Neuronal stem cell (in vitro differentiated cells): ENCODE data around the gene MEGF6.

Source experiments
- DNase-seq: peaks from one replicate; pipeline ENCODE4 v3.0.0-alpha.2; 2013; ENCODE audit warnings: low spot score
- H2AFZ ChIP-seq: one replicate; pipeline ENCODE4 v1.6.1; 2013; ENCODE audit warnings: mild to moderate bottlenecking, low read length, inconsistent platforms
- H2AK5ac ChIP-seq: 2 replicates; pipeline ENCODE4 v1.6.1; 2013; ENCODE audit warnings: low read depth, mild to moderate bottlenecking, inconsistent platforms, low read length, moderate library complexity, mixed read lengths
- H2BK120ac ChIP-seq: 2 replicates; pipeline ENCODE4 v1.6.1; 2013; ENCODE audit warnings: low read depth, mild to moderate bottlenecking, inconsistent platforms, low read length, moderate library complexity, mixed read lengths
- H2BK12ac ChIP-seq: one replicate; pipeline ENCODE4 v1.6.1; 2013; ENCODE audit warnings: low read length, inconsistent platforms
- H2BK15ac ChIP-seq: 2 replicates; pipeline ENCODE4 v1.6.1; 2013; ENCODE audit warnings: mild to moderate bottlenecking, low read length, inconsistent platforms, mixed read lengths
- H2BK5ac ChIP-seq: one replicate; pipeline ENCODE4 v1.6.1; 2013; ENCODE audit warnings: inconsistent platforms, mild to moderate bottlenecking, low read length, moderate library complexity
- H3K14ac ChIP-seq: one replicate; pipeline ENCODE4 v1.6.1; 2013; ENCODE audit warnings: low read length, inconsistent platforms
- H3K18ac ChIP-seq: 2 replicates; pipeline ENCODE4 v1.6.1; 2013; ENCODE audit warnings: low read length, inconsistent platforms
- H3K23ac ChIP-seq: 2 replicates; pipeline ENCODE4 v1.6.1; 2013; ENCODE audit warnings: low read depth, mild to moderate bottlenecking, mixed read lengths, low read length, inconsistent platforms; ENCODE audit not compliant: poor library complexity
- H3K27ac ChIP-seq: replicated peaks from 3 replicates; pipeline ENCODE4 v1.5.1; 2013; ENCODE audit warnings: low read length, inconsistent platforms
- H3K27me3 ChIP-seq, 3 experiments: 2 replicates each; pipeline ENCODE4 v1.6.1; 2013; ENCODE audit warnings: low read length in 3 of 3, mild to moderate bottlenecking in 2 of 3, inconsistent platforms in 1 of 3, low read depth in 1 of 3, mixed read lengths in 1 of 3, moderate library complexity in 1 of 3; ENCODE audit not compliant: control insufficient read depth in 3 of 3, insufficient read depth in 3 of 3
- H3K36me3 ChIP-seq, 2 donors: replicated peaks in 1 of 2; 2 replicates each; pipeline ENCODE4 v1.6.1; 2013; ENCODE audit warnings: low read length in 2 of 2; ENCODE audit not compliant: control insufficient read depth in 2 of 2, insufficient read depth in 2 of 2
- H3K4ac ChIP-seq: 2 replicates; pipeline ENCODE4 v1.6.1; 2013; ENCODE audit warnings: inconsistent platforms, mild to moderate bottlenecking, low read length, moderate library complexity
- H3K4me1 ChIP-seq, 2 donors: 1 replicate in 1 of 2; 2 replicates in 1 of 2; pipeline ENCODE4 v1.6.1; 2013; ENCODE audit warnings: low read length in 2 of 2, low read depth in 1 of 2; ENCODE audit not compliant: control insufficient read depth in 2 of 2, insufficient read depth in 1 of 2
- H3K4me2 ChIP-seq: one replicate; pipeline ENCODE4 v1.6.1; 2013; ENCODE audit warnings: mild to moderate bottlenecking, low read length, inconsistent platforms; ENCODE audit not compliant: insufficient read depth, poor library complexity, severe bottlenecking
- H3K4me3 ChIP-seq, 2 donors: 2 replicates each; pipeline ENCODE4 v1.5.1; 2013; ENCODE audit warnings: low read length in 2 of 2, mild to moderate bottlenecking in 2 of 2, inconsistent platforms in 1 of 2, moderate library complexity in 1 of 2
- H3K79me1 ChIP-seq: one replicate; pipeline ENCODE4 v1.6.1; 2013; ENCODE audit warnings: low read depth, mild to moderate bottlenecking, inconsistent platforms, low read length, moderate library complexity
- H3K9ac ChIP-seq: one replicate; pipeline ENCODE4 v1.6.1; 2013; ENCODE audit warnings: mild to moderate bottlenecking, low read depth, low read length, inconsistent platforms; ENCODE audit not compliant: poor library complexity
- H3K9me3 ChIP-seq, 2 donors: replicated peaks in 1 of 2; 2 replicates each; pipeline versions ENCODE3 to v1.6.1; 2013; ENCODE audit warnings: low read length in 2 of 2, mild to moderate bottlenecking in 2 of 2, inconsistent platforms in 1 of 2, low read depth in 1 of 2, mixed read lengths in 1 of 2, moderate library complexity in 1 of 2; ENCODE audit not compliant: control insufficient read depth in 2 of 2, insufficient read depth in 1 of 2
- H4K8ac ChIP-seq: one replicate; pipeline ENCODE4 v1.6.1; 2013; ENCODE audit warnings: low read depth, mild to moderate bottlenecking, inconsistent platforms, low read length, moderate library complexity
- H4K91ac ChIP-seq: one replicate; pipeline ENCODE4 v1.6.1; 2013; ENCODE audit warnings: low read length, low read depth, mild to moderate bottlenecking, inconsistent platforms; ENCODE audit not compliant: poor library complexity
- WGBS, 2 donors: extraction: QIAGEN DNeasy Blood & Tissue Kit; methylation state at CpG; one replicate each; pipeline ENCODE4 v1.1.7; 2013; ENCODE audit warnings: missing lambda C conversion rate in 2 of 2, mixed read lengths in 1 of 2; ENCODE audit not compliant: insufficient read length in 2 of 2, insufficient replicate concordance in 1 of 2; ENCODE audit errors: extremely low coverage in 2 of 2; 5-methylcytosine and 5-hydroxymethylcytosine counted together

The MEGF6 gene

GRCh38 chr1:3444298-3444697 lies 167.0 kb downstream of the MEGF6 start:
- Histone ChIP-seq H2BK5ac (no peak overlapping the region), H3K14ac (no peak overlapping the region), H3K9ac (no peak overlapping the region), H4K91ac (no peak overlapping the region), H2BK15ac (no peak overlapping the region), H2AK5ac (no peak overlapping the region), H3K4me3 (no peak overlapping the region), H3K36me3 (no peaks in the 10 kb centered on the region), H3K18ac (no peak overlapping the region), H3K4me2 (no peak overlapping the region), H3K23ac (no peak overlapping the region), H3K27ac (no peak overlapping the region), H3K27me3 (peaks cover 0 to 43% (median 0%) of the 10 kb centered on the region in 3 experiments), H3K9me3 (peaks cover 0 to 3% of the 10 kb centered on the region in 2 donors), H3K4ac (no peak overlapping the region), H3K79me1 (no peaks in the 10 kb centered on the region), H2BK120ac (no peak overlapping the region), H4K8ac (no peak overlapping the region), H2BK12ac (no peak overlapping the region), H2AFZ (no peak overlapping the region), H3K4me1 (peaks cover 0 to 22% of the 10 kb centered on the region in 2 donors)
- WGBS, 2 donors, result no CpG with 5 or more reads among the region's 18 CpGs
- DNase-seq, result no peak

GRCh38 chr1:3443807-3444206 lies 167.5 kb downstream of the MEGF6 start:
- Histone ChIP-seq H3K18ac (no peak overlapping the region), H2BK120ac (no peak overlapping the region), H2BK12ac (no peak overlapping the region), H3K23ac (no peak overlapping the region), H3K4me2 (no peak overlapping the region), H2AFZ (no peak overlapping the region), H2BK15ac (no peak overlapping the region), H4K8ac (no peak overlapping the region), H3K4me1 (peaks cover 0 to 25% of the 10 kb centered on the region in 2 donors), H3K27me3 (peaks cover 0 to 44% (median 0%) of the 10 kb centered on the region in 3 experiments), H3K36me3 (no peaks in the 10 kb centered on the region), H2BK5ac (no peak overlapping the region), H3K79me1 (no peaks in the 10 kb centered on the region), H3K14ac (no peak overlapping the region), H3K4me3 (no peak overlapping the region), H3K9ac (no peak overlapping the region), H4K91ac (no peak overlapping the region), H3K9me3 (peaks cover 0 to 3% of the 10 kb centered on the region in 2 donors), H3K4ac (no peak overlapping the region), H2AK5ac (no peak overlapping the region), H3K27ac (no peak overlapping the region)
- WGBS, 2 donors, result no CpG with 5 or more reads among the region's 7 CpGs
- DNase-seq, result no peak

- Histone ChIP-seq H2AK5ac (peak overlapping the region; percentile 90), H3K18ac (peak overlapping the region; percentile 60), H3K9ac (no peak overlapping the region), H2BK120ac (peak overlapping the region; percentile 26), H3K79me1 (no peaks in the 10 kb centered on the region), H3K27ac (no peak overlapping the region), H3K9me3 (peaks cover 0 to 3% of the 10 kb centered on the region in 2 donors), H4K8ac (no peak overlapping the region), H3K23ac (no peak overlapping the region), H2BK15ac (peak overlapping the region; percentile 88), H3K36me3 (no peaks in the 10 kb centered on the region), H3K27me3 (peaks cover 0 to 43% (median 0%) of the 10 kb centered on the region in 3 experiments), H2BK5ac (peak overlapping the region; percentile 70), H3K14ac (peak overlapping the region; percentile 72), H4K91ac (no peak overlapping the region), H3K4me3 (no peak overlapping the region), H3K4me1 (peaks cover 0 to 25% of the 10 kb centered on the region in 2 donors), H3K4ac (no peak overlapping the region), H2AFZ (no peak overlapping the region), H3K4me2 (no peak overlapping the region), H2BK12ac (no peak overlapping the region)
- no CpG with 5 or more reads among the region's 12 CpGs for WGBS, 2 donors
- DNase-seq, result no peak
Observed at GRCh38 chr1:3442901-3443300, 168.4 kb downstream of the MEGF6 start.

GRCh38 chr1:3442331-3442730 lies 169.0 kb downstream of the MEGF6 start:
- H2BK120ac ChIP-seq, result peak overlapping the region; percentile 73
- no peak overlapping the region for H4K91ac ChIP-seq
- H3K14ac ChIP-seq, result no peak overlapping the region
- WGBS, 2 donors, result no CpG with 5 or more reads among the region's 13 CpGs
- H2BK12ac ChIP-seq, result no peak overlapping the region
- peak overlapping the region; percentile 90 for H3K18ac ChIP-seq
- no peaks in the 10 kb centered on the region for H3K79me1 ChIP-seq
- DNase-seq, result no peak
- peaks cover 2 to 4% of the 10 kb centered on the region in 2 donors for H3K9me3 ChIP-seq
- peak overlapping the region; percentile 39 for H3K23ac ChIP-seq
- peak overlapping the region; percentile 70 for H2BK5ac ChIP-seq
- H3K36me3 ChIP-seq, result no peaks in the 10 kb centered on the region
- H4K8ac ChIP-seq, result no peak overlapping the region
- H3K4me1 ChIP-seq, result peaks cover 0 to 25% of the 10 kb centered on the region in 2 donors
- H2AFZ ChIP-seq, result no peak overlapping the region
- no peak overlapping the region for H3K9ac ChIP-seq
- peaks cover 0 to 43% (median 0%) of the 10 kb centered on the region in 3 experiments for H3K27me3 ChIP-seq
- no peak overlapping the region for H3K4me3 ChIP-seq
- no peak overlapping the region for H3K27ac ChIP-seq
- peak overlapping the region; percentile 53 for H2BK15ac ChIP-seq
- no peak overlapping the region for H3K4me2 ChIP-seq
- H2AK5ac ChIP-seq, result peak overlapping the region; percentile 90
- H3K4ac ChIP-seq, result no peak overlapping the region
